Effector CD4-positive, alpha-beta T cell (primary cell): Measurements from ENCODE around the gene RSU1.
A peak's percentile ranks its signal among the peaks of the same experiment; 100 is the strongest.
"Not testable (repeated sequence)": the region's sequence is repeated elsewhere in the genome, so short reads cannot be mapped to it uniquely, and the experiment has no call there.

Experiments used
- DNase-seq: peaks from one replicate; pipeline ENCODE4 v3.0.0-alpha.2; 2020
- total RNA-seq: gene quantifications from one replicate; lab custom pipeline; 2026; lab: John Stamatoyannopoulos, UW

The RSU1 gene
- 56.8 reads per million, percentile 71 among the genes with 10 or more reads in this experiment for total RNA-seq

DNA sequence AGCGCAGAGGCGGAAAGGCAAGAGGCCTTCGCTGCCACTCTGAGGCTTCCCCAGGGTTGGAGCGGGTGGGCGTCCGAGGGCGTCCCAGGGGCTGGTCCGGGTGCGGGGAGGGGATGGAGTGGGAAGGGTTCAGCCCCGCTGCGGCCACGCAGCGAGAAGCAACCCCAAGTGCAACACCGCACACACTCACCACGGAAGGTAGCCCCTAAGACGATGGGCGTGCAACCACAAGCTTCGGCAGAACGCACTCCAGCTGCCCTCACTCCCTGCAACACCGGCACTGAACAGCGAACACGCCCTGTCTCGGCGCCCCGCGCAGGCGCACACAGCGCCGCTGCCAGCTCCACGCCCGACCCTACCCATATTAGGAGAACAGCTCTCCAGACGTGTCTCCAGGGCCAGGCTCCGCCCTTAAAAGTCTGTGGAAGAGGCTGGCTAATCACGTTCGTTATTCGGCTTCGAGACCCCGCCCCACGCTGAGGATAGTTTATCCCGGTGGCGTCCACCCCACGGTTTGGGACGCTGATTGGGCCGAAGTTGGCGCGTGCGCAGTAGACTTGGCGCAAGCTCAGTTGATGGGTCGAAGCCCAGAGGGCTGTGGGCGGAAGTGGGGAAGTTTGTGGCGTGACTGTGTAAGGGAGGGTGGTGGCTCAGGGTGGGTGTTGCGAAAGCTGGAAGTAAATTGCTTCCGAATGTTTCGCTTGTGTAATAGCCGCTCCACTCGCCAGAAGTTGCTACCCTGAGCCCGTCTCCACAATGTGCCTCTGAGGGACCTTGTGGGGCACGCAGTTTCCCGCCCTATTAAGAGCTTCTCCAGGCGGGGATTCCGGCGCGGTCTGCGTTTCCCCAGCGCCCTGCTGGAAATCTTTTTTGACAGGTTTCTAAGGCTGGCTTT lies at the start of gene RSU1:
TSS of gene RSU1 (minus strand) at position 300 of the 895 bp plus-strand sequence. CDS start 343 bp downstream, outside the sequence.
- DNase-seq: peak; percentile 99

DNA sequence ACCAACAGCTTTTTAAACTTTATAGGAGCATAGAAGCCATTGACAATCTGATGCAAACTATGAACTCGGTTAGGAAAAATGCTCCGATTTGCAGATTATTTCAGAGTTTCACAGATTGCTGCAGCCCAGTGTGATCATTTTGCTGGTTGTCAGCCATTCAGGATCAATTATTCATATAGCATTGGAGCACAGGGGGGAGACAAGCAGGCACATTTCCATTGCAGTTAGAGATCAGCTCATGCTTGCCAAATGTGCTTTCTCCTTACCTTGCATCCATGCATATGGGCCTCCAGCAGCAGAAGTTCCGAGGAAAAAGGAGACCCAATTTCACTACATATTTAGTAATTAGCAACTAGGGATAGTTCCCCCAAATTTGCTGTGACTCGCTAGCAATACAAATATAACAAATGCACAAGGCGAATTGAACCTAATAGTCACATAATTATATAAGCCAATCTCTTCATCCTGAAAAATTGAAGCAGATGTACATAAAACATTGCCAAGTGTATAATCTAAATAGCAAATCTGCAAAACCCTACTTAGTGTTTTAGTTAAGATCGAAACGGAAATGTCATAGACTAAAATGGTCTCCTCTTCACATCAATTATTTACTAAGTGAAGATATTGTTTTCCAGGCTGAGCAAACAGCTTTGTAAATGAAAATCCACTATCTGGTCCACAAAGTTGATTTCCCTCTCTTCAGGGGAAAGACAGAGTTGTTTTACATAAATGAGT lies 49.5 kb upstream of the RSU1 start:
- no peak for DNase-seq

DNA sequence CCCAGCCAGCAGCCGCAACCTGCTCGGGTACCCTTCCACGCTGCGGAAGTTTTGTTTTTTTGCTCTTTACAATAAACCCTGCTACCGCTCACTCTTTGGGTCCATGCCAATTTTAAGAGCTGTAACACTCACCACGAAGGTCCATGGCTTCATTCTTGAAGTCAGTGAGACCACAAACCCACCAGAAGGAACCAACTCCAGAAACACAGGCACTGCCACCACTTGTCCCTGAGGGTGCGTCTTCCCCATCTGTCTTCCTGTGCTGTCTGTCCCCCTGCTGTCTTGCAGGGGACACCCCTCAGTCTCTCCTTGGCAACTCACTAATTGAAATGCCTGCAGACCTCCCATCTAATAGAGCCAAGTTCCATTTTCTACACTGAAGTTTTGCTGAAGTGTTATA lies 48.5 kb upstream of the RSU1 start:
- DNase-seq: no peak

DNA sequence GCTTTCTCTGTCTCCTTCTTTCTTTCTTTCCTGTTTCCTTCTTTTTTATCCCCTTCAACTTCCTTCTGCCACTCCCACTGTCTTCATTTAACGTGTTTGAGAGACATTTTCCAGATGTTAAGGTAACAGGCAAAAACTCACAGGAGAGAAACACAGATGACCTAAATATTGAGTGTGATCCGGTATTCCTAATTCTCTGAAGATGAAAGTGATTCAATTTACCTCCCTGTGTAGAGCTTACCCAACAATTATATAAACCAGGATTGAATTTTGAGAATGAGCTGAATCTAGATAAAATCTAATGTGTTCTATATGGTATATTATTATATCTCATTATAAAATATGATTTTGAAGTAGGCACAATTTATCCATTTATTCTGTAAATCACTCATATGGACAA lies 46.5 kb upstream of the RSU1 start:
- no peak for DNase-seq

DNA sequence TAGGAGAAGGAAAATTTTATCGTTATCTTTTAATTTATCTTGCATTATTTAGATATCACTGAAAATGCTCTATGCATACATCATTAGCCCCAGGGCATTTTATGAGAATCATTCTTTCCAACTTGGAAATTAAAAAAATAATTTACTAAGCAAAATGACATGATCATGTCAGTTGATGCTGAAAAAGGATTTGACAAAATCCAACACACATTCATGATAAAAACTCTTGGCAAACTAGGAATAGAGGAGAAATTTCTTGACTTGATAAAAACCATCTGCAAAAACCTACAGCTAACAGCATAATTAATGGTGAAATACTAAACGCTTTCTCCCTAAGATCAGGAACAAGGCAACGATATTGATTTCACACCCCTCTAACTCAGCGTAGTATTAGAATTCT lies 40.2 kb upstream of the RSU1 start:
- DNase-seq: no peak

DNA sequence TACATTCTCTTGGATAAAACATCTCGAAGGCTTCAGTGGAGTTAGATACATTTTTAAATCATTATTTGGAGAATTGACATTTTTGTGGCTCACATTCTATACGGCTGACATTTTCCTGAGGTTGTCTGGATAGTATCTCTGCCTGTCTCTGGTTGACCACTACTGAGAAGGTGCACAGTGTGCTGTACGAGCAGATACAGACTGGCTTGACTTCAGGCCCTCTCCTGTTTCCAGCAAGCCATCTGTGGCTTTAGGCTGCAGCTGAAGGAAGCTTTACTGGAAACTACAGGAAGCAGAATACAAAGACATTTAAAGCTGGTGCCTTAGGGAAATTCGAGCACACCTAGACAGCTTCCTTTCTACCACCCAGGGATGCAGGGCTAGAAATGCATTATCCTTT lies 39.3 kb upstream of the RSU1 start:
- no peak for DNase-seq

DNA sequence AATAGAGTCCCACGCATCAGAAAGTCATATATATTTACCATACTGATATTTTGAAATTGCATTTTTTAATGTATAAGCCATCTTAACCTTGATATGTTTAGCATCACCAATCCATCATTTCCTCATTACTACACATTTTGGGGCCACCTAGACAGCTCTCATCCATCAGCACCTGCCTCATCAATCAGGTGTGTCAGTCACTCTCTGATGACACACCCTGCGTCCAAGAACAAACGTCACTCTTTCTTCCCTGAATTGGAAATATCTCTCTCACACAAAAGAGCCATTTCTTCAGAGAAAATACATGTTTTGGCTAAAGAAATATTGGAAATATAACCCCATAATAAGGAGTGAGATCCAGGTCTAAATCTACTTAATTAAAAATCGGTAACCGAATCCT lies 38.9 kb upstream of the RSU1 start:
- no peak for DNase-seq

DNA sequence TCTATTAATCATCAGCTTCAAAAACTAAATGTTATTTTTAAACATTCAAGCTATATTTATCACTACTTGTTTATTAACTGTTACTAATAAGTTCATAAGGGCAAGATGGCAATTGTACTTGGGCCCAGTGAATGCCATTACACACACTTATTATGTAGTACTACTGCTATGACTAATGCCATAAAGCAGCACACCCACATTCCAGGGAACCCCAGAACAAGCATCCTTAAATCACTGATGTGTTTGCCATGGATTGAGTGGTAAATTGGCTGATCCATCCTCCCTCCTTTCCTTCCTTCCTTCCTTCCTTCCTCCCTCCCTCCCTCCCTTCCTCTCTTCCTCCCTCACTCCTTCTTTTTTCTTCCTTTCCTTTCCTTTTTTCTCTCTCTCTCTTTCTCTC lies 37.4 kb upstream of the RSU1 start:
- DNase-seq: no peak

DNA sequence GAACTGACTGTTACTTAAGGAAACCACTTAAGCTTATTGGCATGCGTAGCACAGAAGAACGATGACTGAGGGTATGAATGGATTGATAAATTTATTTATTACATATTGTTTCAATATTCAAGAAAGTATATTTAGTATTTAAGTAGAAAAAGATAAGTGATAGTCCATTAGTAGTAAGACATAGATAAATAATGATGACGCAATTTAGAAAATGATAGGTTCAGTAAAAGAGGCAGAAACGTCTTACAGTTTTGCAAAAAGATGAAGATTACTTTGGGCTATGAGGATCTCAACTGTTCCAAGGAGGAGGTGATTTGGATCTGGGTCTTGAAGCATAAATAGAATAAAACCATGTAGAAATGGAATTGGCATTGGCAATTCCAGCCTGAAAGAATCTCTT lies 36.6 kb upstream of the RSU1 start:
- no peak for DNase-seq

DNA sequence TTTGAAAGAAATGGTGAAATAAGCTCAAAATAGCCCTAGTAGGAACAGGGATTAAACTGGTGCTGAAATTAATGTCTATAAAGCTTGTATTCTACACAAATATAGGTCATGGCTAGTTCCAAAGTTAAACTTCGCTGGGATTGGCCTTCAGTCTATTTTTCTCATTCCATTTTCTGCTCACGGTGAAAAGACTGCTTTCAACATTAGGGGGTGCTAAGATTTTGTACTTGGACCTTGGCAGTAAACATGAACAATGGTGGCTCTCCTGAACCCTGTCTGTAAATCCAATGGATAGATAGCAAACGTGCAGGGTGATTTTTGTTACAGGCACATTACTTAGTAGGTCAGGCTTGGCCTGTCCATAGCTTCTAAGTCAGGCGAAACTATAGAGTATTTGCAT lies 36.0 kb upstream of the RSU1 start:
- DNase-seq: no peak

DNA sequence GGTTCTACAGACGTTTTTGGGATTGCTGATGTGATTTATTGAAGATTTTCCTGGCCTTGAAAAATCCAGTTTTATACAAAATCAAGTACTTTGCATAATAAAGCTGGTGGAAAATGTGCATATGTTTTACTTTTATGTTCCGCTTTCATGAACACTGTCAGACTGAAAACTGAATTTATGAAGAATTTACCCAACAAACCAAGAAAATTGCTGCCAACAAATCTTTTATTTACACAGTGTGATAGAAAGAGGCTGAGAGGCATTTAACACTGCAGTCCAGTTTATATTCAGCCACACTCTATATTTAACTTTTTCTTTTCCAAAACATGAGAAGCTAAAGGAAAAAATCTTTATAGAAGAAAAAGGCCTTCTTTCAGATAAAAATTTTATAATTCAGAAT lies 35.4 kb upstream of the RSU1 start:
- no peak for DNase-seq

DNA sequence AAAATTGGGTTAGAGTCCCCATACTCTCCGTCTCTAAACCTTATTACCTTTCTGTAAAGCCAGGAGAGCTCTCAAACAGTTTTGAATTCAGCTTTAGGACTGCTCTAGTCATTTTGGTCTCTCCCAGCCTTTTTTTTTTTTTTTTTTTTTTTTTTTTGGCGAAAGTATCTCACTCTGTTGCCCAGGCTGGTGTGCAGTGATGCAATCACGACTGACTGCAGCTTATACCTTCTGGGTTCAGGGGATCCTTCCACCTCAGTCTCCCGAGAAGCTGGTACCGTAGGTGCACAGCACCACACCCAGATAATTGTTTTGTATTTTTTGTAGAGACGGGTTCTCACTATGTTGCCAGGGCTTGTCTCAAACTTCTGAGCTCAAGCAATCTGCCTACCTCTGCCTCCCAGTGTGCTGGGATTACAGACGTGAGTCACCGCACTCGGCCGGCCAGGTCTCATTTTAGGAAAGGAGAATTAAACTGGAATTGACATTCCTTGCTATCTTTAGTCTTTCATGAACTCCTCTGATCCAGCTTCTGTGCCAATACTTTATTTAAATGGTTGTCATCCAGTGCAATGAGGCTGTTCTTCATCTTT lies 31.4 kb upstream of the RSU1 start:
- no peak for DNase-seq

DNA sequence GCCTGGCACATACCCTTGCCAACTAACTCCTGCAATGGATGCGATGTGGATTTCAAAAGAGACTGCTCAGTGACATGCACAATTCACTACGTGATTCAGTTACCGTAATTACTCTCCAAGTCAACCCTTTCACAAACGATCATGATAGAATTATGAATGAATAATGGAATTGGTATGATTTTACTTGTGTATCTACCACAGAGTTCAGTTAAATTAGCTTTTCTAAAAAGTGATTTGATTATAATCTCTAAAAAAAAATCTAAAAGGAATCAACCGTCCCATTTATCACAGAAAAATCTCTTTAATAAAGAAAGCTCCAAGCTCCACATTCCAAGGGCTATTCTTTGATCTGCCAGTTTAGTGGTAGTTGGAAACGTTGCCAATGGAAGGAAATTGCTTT lies 30.4 kb upstream of the RSU1 start:
- DNase-seq: no peak

DNA sequence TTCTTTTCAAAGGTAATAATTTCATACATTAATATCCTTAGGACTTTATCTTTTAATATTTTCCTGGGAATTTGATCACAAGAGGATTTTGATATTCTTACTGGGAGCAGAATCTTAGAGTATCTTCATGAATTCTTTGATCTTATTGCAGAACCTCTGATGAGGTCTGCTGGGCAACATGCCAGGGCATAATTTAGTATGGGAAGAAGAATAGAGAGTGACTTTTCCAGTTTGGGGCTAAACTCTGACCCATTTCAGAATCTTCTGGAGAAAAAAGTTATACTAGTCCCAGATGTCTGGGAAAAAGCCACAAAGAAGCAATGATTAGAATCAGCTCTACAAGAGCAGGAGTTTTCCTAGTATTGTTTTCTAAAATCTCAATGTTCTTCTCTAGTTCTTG lies 28.0 kb upstream of the RSU1 start:
- DNase-seq: no peak

DNA sequence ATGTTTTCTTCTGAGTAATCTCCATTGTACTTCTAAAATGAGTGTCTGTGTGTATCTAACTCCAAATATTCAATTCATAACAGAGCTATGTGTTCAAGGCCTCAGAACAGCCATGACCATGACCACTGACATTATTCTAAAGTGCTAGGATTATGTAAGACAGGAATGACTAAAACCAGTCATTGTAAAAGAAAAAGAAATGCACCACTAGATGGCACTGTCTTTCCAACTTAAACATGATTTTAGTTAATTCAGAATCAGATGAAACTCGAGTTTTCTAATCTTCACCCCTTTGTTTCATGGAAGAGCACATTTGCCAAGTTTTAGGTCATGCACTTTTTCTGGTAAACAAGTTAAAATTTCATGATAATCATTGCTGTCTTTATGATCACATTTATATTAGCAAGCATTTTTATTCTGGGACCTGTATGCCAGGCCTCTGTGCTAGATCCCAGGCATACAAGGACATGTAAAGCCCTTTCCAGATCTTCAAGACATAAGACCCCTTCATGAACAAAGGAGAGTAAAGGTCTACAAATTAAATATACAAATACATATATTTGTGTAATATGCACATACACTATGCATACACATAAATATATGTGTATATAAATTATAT lies 26.1 kb upstream of the RSU1 start:
- DNase-seq: no peak

DNA sequence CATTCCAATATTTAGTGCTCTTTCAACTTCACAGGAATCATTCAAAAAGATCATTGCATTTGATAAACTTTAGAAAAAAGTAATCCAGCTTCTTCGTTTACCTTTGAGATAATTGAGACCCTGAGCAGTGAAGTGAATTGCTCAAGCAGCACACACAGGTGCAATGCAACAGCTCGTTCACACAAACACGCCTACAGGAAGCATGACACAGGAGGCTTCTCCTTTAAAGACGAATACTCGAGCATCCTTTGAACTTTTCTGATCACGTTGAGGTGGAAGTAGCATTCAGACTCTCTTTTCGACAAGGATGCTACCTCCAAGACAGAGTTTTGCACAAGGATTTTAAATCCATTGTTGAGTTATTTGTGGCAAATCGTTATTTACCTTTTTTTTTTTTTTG lies 18.0 kb upstream of the RSU1 start:
- DNase-seq: peak; percentile 19

DNA sequence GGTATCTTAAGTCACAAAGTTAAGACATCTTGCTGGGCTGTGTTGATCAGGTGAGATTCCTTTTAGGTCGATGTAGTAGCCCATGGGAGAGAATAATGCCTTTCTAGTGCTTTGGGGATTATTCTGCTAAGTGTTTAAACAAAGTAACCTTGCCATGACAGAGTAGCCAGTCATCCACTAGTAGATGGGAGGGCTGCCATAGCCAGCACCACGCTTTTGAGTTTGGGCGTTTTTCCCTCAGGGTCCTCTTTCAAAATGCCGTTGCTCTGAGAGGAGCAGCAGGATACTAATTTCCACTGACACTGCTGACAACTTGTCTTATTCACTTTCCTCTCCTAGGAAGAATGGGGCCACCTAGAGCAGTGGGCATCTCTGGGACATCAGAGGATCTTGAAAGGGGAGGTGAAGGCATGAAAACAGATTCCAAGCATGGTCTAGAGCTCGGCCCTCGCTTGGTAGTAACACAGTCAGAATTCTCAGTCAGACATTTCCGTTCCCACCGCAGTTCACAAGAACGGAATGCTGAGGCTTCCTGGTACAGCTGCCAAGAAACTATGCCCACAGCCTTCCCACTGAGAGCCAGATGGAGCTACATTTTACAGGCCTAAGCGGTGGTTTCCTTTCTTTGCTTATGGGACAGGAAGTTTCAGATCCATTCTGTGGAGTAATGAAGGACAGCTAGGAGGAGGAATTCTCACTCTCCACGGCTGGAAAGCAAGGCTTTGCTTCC lies 15.3 kb upstream of the RSU1 start:
- no peak for DNase-seq

DNA sequence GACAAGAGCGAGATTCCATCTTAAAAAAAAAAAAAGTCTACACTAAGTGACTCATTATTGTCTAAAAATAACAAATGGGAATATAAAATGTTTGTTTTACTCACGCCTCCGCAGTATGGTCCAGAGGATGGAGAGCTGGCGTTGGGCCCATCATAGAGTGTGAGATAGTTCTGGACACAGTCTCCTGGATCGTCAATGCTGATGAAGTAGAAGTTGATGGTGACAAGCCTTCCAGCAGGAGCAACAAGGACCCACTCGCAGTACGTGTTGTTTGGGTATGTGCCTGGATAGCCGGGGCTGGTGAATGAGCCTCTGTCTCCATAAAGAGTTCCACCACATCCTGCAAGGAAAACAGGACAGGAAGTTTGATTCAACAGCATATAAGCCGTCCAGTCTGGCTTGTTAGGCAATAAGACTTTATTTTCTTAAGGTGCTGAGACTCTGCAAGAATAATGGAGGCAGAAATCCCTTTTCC lies 11.5 kb upstream of the RSU1 start:
- DNase-seq: no peak

DNA sequence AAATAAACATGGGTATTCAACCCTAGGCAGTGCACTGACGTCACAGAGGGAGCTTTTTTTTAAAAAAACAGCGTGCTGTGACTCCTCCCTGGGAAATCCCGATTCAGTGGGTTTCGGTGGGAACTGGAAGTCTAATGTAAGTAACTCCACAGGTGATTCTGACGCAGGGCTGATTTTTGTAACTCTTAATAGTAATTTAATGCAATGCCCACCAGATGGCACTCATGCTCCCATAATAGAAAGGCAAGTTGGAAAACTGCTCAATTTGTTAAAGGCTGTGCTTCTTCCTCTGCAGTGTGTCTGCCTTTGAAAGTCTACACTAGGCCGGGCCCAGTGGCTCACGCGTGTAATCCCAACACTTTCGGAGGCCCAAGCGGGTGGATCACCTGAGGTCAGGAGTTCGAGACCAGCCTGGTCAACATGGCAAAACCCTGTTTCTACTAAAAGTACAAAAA lies 10.9 kb upstream of the RSU1 start:
- peak; percentile 61 for DNase-seq

DNA sequence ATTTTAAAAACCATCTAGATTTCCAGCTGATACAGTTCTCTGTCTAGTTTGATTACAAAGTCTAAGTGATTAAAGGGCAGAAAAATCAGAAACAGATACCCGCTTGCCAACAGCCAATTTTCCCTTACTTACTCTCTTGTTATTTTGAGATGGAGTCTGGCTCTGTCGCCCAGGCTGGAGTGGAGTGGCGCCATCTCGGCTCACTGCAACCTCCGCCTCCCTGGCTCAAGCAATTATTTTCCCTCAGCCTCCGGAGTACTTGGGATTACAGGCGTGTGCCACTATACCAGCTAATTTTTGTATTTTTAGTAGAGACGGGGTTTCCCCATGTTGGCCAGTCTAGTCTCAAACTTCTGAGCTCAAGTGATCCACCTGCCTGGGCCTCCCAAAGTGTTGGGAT lies 10.2 kb upstream of the RSU1 start:
- not testable (repeated sequence) for DNase-seq

DNA sequence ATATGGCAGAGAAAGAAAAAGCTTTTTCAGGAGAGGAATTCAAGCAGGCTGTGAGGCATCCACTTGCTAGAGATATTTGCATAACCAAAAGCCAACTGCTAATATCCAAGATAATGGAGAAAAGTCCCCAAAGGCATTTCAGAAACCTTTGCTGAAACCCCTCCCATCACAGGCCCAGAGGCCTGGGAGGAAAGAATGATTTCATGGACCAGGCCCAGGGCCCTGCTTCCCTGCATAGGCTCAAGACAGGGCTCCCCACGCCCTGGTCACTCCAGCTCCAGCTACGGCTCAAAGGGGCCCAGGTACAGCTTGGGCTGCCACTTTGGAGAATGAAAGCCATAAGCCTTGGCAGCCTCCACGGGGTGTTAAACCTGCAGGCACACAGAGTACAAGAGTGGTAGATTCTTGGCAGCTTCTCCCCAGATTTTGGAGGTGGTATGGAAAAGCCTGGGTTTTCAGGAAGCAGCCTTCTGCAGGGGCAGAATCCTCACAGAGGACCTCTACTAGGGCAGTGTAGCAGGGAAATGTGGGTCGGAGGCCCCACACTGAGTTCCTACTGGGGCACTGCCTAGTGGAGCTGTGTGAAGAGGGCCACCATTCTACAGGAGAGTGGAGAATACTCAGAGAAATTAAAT lies 5.6 kb upstream of the RSU1 start:
- no peak for DNase-seq

DNA sequence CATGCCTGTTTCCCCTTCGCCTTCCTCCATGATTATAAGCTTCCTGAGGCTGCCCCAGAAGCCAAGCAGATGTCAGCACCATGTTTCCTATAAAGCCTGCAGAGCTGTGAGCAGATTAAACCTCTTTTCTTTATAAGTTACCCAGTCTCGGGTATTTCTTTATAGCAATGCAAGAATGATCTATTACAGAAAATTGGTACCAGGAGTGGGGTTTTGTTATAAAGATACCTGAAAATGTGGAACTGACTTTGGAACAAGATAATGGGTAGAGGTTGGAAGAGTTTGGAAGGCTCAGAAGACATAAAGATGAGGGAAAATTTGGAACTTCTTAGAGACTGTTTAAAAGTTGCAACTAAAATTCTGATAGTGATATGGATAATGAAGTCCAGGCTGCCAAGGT lies 4.8 kb upstream of the RSU1 start:
- DNase-seq: no peak
